Activated naive CD8-positive, alpha-beta T cell treated with anti-CD3 and anti-CD28 coated beads for 36 hours (primary cell): Measurements from ENCODE around the gene MRPS18B. TPM values are rescaled to one million over a fixed set of nuclear protein-coding genes. Genes with fewer than 3 reads are reported as not detected.

Experiments
- DNase-seq: peaks from one replicate; pipeline ENCODE4 v3.0.0; 2021
- H3K27ac Mint-ChIP-seq: one replicate; pipeline ENCODE4 v1.8.0; 2022; ENCODE audit warnings: mild to moderate bottlenecking, moderate library complexity, mixed read lengths
- H3K27me3 Mint-ChIP-seq: one replicate; pipeline ENCODE4 v1.8.0; 2022; ENCODE audit warnings: mild to moderate bottlenecking, mixed read lengths
- H3K36me3 Mint-ChIP-seq: one replicate; pipeline ENCODE4 v1.8.0; 2021; ENCODE audit warnings: mild to moderate bottlenecking, mixed read lengths
- H3K4me1 Mint-ChIP-seq: one replicate; pipeline ENCODE4 v1.8.0; 2021; ENCODE audit warnings: mixed read lengths
- H3K4me3 Mint-ChIP-seq: one replicate; pipeline ENCODE4 v1.8.0; 2022; ENCODE audit warnings: mild to moderate bottlenecking, moderate library complexity, mixed read lengths
- H3K9me3 Mint-ChIP-seq: one replicate; pipeline ENCODE4 v1.8.0; 2022; ENCODE audit warnings: mixed read lengths
- total RNA-seq, 2 experiments: library from RNA; stranded (reverse); gene quantifications; one replicate each; pipeline ENCODE4 v1.2.3, GENCODE V29; 2021

Gene MRPS18B
- total RNA-seq, 2 experiments from 2014 or later, result 113 to 116 TPM

GRCh38 chr6:30672445-30673253, 55.0 kb downstream of the MRPS18B start, which contains the start of gene DHX16:
Gene DHX16 (minus strand): TSS chr6:30673006. CDS start chr6:30672841, 165 bp downstream.
- no peaks in the 10 kb centered on the region for H3K9me3 Mint-ChIP-seq
- peak within 1 kb of the TSS; percentile 89 for H3K4me3 Mint-ChIP-seq
- DNase-seq, result peak; percentile 88
- peaks cover 25% of the 10 kb centered on the region for H3K4me1 Mint-ChIP-seq
- peaks cover 20% of the 10 kb centered on the region for H3K36me3 Mint-ChIP-seq
- peak within 1 kb of the TSS; percentile 86 for H3K27ac Mint-ChIP-seq
- no peaks in the 10 kb centered on the region for H3K27me3 Mint-ChIP-seq

Other genes with a start within 250 kb of the MRPS18B start
- gene HLA-E, start 128.3 kb upstream of the MRPS18B start, total RNA-seq, result 100 to 1,000 TPM; 481 to 482 TPM
- 100 to 1,000 TPM; 123 to 126 TPM for gene GNL1, start 61.4 kb upstream of the MRPS18B start, total RNA-seq
- 10 to 100 TPM; 32.7 to 34.4 TPM for gene PRR3, start 60.5 kb upstream of the MRPS18B start, total RNA-seq
- 100 to 1,000 TPM; 122 TPM for gene ABCF1, start 46.4 kb upstream of the MRPS18B start, total RNA-seq
- gene PPP1R10, start 597 bp upstream of the MRPS18B start, total RNA-seq, result 10 to 100 TPM; 80.5 to 84.6 TPM
- 1 to 10 TPM; 8.5 to 8.6 TPM for gene ATAT1, start 9.0 kb downstream of the MRPS18B start, total RNA-seq
- 10 to 100 TPM; 35.8 to 37.1 TPM for gene C6orf136, start 29.3 kb downstream of the MRPS18B start, total RNA-seq
- 10 to 100 TPM; 40.4 to 42.1 TPM for gene DHX16, start 55.2 kb downstream of the MRPS18B start, total RNA-seq
- 100 to 1,000 TPM; 102 to 106 TPM for gene PPP1R18, start 68.8 kb downstream of the MRPS18B start, total RNA-seq
- gene NRM, start 73.1 kb downstream of the MRPS18B start, total RNA-seq, result 10 to 100 TPM; 19.7 to 20.2 TPM
- gene MDC1, start 99.4 kb downstream of the MRPS18B start, total RNA-seq, result 10 to 100 TPM; 63.2 to 67.0 TPM
- 1,000 to 10,000 TPM; 1,515 to 1,538 TPM for gene TUBB, start 102.5 kb downstream of the MRPS18B start, total RNA-seq
- 100 to 1,000 TPM; 104 to 107 TPM for gene FLOT1, start 124.8 kb downstream of the MRPS18B start, total RNA-seq
- 100 to 1,000 TPM; 295 to 310 TPM for gene IER3, start 126.7 kb downstream of the MRPS18B start, total RNA-seq